Endothelial cell of umbilical vein (primary cell): ENCODE data around the gene CCDC177. TPM values are rescaled to one million over a fixed set of nuclear protein-coding genes. Genes with fewer than 3 reads are reported as not detected.

Experiments
- BruUV-seq: library from RNA; stranded (reverse); fragments of 400-500 nt; replicated peaks from 2 replicates; lab custom pipeline; 2021; lab: Mats Ljungman, UMichigan
- CTCF ChIA-PET: fragments of 300-600, 350-600 bp; sonication (Branson Sonifier 250); formaldehyde crosslinking; loops from one replicate; lab custom pipeline; 2021; ENCODE audit warnings: antibody characterized with exemption, inconsistent platforms; lab: Charles Lee
- POLR2A ChIA-PET: fragments of 300-600, 350-600 bp; sonication (Branson Sonifier 250); formaldehyde crosslinking; loops from one replicate; lab custom pipeline; 2021; ENCODE audit warnings: antibody characterized with exemption, inconsistent platforms; lab: Charles Lee
- DNase-seq: peaks from one replicate; pipeline ENCODE4 v3.0.0-alpha.2; 2011; ENCODE audit warnings: low read depth, low spot score
- FAIRE-seq: peaks from 2 replicates; lab custom pipeline; 2011; peaks lifted over from hg19 to GRCh38; lab: Jason Lieb, UNC
- H2AFZ ChIP-seq: 2 replicates; pipeline ENCODE4 v1.6.0; 2012; ENCODE audit warnings: low read depth, low read length, control low read depth, inconsistent platforms
- H3K27ac ChIP-seq: 2 replicates; pipeline ENCODE4 v1.5.1; 2011; ENCODE audit warnings: low read depth, mild to moderate bottlenecking, control low read depth, low read length, moderate library complexity; ENCODE audit not compliant: insufficient read depth
- H3K27me3 ChIP-seq, 2 experiments: 2 replicates each; pipeline versions ENCODE4 v1.6.0 to v1.6.1; 2011; ENCODE audit warnings: low read length in 2 of 2, mixed read lengths in 1 of 2; ENCODE audit not compliant: control insufficient read depth in 2 of 2, insufficient read depth in 2 of 2
- H3K36me3 ChIP-seq, 2 experiments: 2 replicates in 1 of 2; 3 replicates in 1 of 2; pipeline ENCODE4 v1.5.1; 2011; ENCODE audit warnings: low read length in 2 of 2, mild to moderate bottlenecking in 1 of 2, moderate library complexity in 1 of 2; ENCODE audit not compliant: control insufficient read depth in 2 of 2, insufficient read depth in 2 of 2; ENCODE audit errors: extremely low read depth in 1 of 2
- H3K4me1 ChIP-seq: 3 replicates; pipeline ENCODE4 v1.5.1; 2011; ENCODE audit warnings: mild to moderate bottlenecking, low read length; ENCODE audit not compliant: control insufficient read depth, insufficient read depth; ENCODE audit errors: extremely low read depth
- H3K4me2 ChIP-seq: 2 replicates; pipeline ENCODE4 v1.6.1; 2011; ENCODE audit warnings: low read length, control low read depth, mixed read lengths; ENCODE audit not compliant: insufficient read depth
- H3K4me3 ChIP-seq, 3 experiments: fragments of 200-600 bp in 1 of 3; sonication (generic), shearing (Covaris generic) in 1 of 3; replicated peaks in 1 of 3; 2 replicates each; pipeline ENCODE4 v1.5.1; 2011 to 2016; ENCODE audit warnings: control low read depth in 3 of 3, low read length in 3 of 3, mild to moderate bottlenecking in 2 of 3, inconsistent platforms in 1 of 3, low read depth in 1 of 3, moderate library complexity in 1 of 3; ENCODE audit not compliant: insufficient read depth in 1 of 3
- H3K79me2 ChIP-seq: 2 replicates; pipeline ENCODE4 v1.6.0; 2012; ENCODE audit warnings: low read length, inconsistent platforms; ENCODE audit not compliant: control insufficient read depth, insufficient read depth
- H3K9ac ChIP-seq: replicated peaks from 2 replicates; pipeline ENCODE3; 2011; ENCODE audit warnings: low read length, control low read depth; ENCODE audit not compliant: insufficient read depth; ENCODE audit errors: extremely low read depth
- H3K9me1 ChIP-seq: replicated peaks from 3 replicates; pipeline ENCODE4 v1.6.0; 2011; ENCODE audit warnings: mild to moderate bottlenecking, low read length; ENCODE audit not compliant: control insufficient read depth, insufficient read depth; ENCODE audit errors: extremely low read depth
- H3K9me3 ChIP-seq: replicated peaks from 2 replicates; pipeline ENCODE4 v1.5.1; 2012; ENCODE audit warnings: low read length, inconsistent platforms; ENCODE audit not compliant: control insufficient read depth, insufficient read depth
- H4K20me1 ChIP-seq: replicated peaks from 2 replicates; pipeline ENCODE3; 2011; ENCODE audit warnings: mild to moderate bottlenecking, low read length; ENCODE audit not compliant: control insufficient read depth, insufficient read depth; ENCODE audit errors: extremely low read depth
- CTCF ChIP-seq, 2 donors: IDR thresholded peaks; 1 replicate in 1 of 2; 2 replicates in 1 of 2; pipeline ENCODE4 v1.5.1; 2011; ENCODE audit warnings: low read length in 2 of 2, mild to moderate bottlenecking in 2 of 2, moderate library complexity in 2 of 2, control low read depth in 1 of 2, inconsistent platforms in 1 of 2, low read depth in 1 of 2; ENCODE audit not compliant: insufficient read depth in 1 of 2; ENCODE audit errors: extremely low read depth in 1 of 2
- EZH2 ChIP-seq: IDR thresholded peaks from 2 replicates; pipeline ENCODE4 v1.6.1; 2012; ENCODE audit warnings: borderline replicate concordance, low read depth, mild to moderate bottlenecking, moderate library complexity, low read length, inconsistent platforms; ENCODE audit not compliant: severe bottlenecking
- FOS ChIP-seq: IDR thresholded peaks from 2 replicates; pipeline ENCODE4 v1.6.1; 2011; ENCODE audit warnings: mild to moderate bottlenecking, low read length, moderate library complexity, borderline replicate concordance; ENCODE audit not compliant: insufficient read depth
- GATA2 ChIP-seq: IDR thresholded peaks from 2 replicates; pipeline ENCODE4 v1.7.0; 2011; ENCODE audit warnings: low read depth, mild to moderate bottlenecking, moderate library complexity, mixed read lengths, low read length; ENCODE audit not compliant: insufficient read length, insufficient read depth
- JUN ChIP-seq: IDR thresholded peaks from 2 replicates; pipeline ENCODE4 v1.6.1; 2011; ENCODE audit warnings: borderline replicate concordance, low read depth; ENCODE audit not compliant: insufficient read length, insufficient read depth
- MAX ChIP-seq: IDR thresholded peaks from 2 replicates; pipeline ENCODE4 v1.6.1; 2011; ENCODE audit not compliant: insufficient read depth, insufficient read length
- MYC ChIP-seq: IDR thresholded peaks from one replicate; pipeline ENCODE4 v1.6.1; 2011; ENCODE audit warnings: mild to moderate bottlenecking, low read depth, low read length
- POLR2A ChIP-seq: IDR thresholded peaks from 2 replicates; pipeline ENCODE4 v1.6.1; 2012; ENCODE audit warnings: low read depth, mild to moderate bottlenecking, control low read depth, low read length
- POLR2AphosphoS5 ChIP-seq: IDR thresholded peaks from 2 replicates; pipeline ENCODE4 v1.6.1; 2012; ENCODE audit warnings: low read depth, mild to moderate bottlenecking, control low read depth, low read length, moderate library complexity; ENCODE audit not compliant: insufficient read depth
- dilution Hi-C: fragments of 300-500 bp; cut with MboI; formaldehyde crosslinking; loops from one replicate; pipeline ENCODE4 v1.15.0; 2019; ENCODE audit warnings: low sequenced_read_pairs; ENCODE audit not compliant: extremely low pct_ligation_motif_present
- intact Hi-C: fragments of 100-400 bp; cut with micrococcal nuclease; formaldehyde crosslinking; loops from one replicate; pipeline ENCODE4 v1.10.0; 2022
- polyA plus RNA-seq, 4 experiments: library from polyadenylated mRNA; depleted of rRNA in 3 of 4; stranded (reverse) in 3 of 4; unstranded in 1 of 4; fragments of >200 nt; gene quantifications; 2 replicates each; pipeline versions ENCODE4 v1.2.1 to v1.2.3, GENCODE V29; 2011 to 2012; ENCODE audit warnings: missing spikeins in 1 of 4
- total RNA-seq: library from RNA; stranded (reverse); gene quantifications from 2 replicates; pipeline ENCODE4 v1.2.3, GENCODE V29; 2021

CCDC177 gene
- total and polyA plus RNA-seq, 2 donors (not counting 3 experiments of a cell fraction or from before 2014, with no cell fraction given): not detected

- no peak for DNase-seq
- ChIA-PET CTCF (interaction anchor here (0.6 to 3.5 kb wide), 5 partner anchors 11 to 1258 kb away, joined by 3 to 12 read pairs (median 4); partner anchors contain the start of gene CCDC177), POLR2A (no interaction called here)
- Histone ChIP-seq H3K36me3 (no peaks in the 10 kb centered on the region), H3K4me1 (no peaks in the 10 kb centered on the region), H2AFZ (no peak overlapping the region), H3K79me2 (no peaks in the 10 kb centered on the region), H4K20me1 (no peaks in the 10 kb centered on the region), H3K4me2 (no peak overlapping the region), H3K9ac (no peak overlapping the region), H3K27me3 (peaks cover 18 to 24% of the 10 kb centered on the region in 2 experiments), H3K9me3 (no peaks in the 10 kb centered on the region), H3K27ac (no peak overlapping the region), H3K9me1 (no peaks in the 10 kb centered on the region), H3K4me3 (no peak overlapping the region)
- no peak for FAIRE-seq
- intact Hi-C loops: no loop called here
- TF ChIP-seq POLR2AphosphoS5: no peak
- no peak for TF ChIP-seq GATA2
- TF ChIP-seq EZH2: no peak
- TF ChIP-seq JUN: no peak
- no peak for TF ChIP-seq MAX
- TF ChIP-seq CTCF (IDR thresholded peaks at IDR 0.05; ENCODE audit: extremely low read depth in 1 of 2, insufficient read depth in 1 of 2, low read depth in 1 of 2, low read length in 2 of 2): no peak
- no peak for TF ChIP-seq POLR2A
- no peak for TF ChIP-seq MYC
- TF ChIP-seq FOS: no peak
- BruUV-seq: no TSS peak
- dilution Hi-C loops: no loop called here
Measured at GRCh38 chr14:69559581-69560011, 15.1 kb downstream of the CCDC177 start.
